ENCODE results near the gene NTHL1.

Gene NTHL1

GRCh38 chr16:2008631-2009163, 38.9 kb downstream of the NTHL1 start:
- H3K27ac ChIP-seq, result peak overlapping the region; percentile 98
- ChIA-PET POLR2A (ENCODE audit: low non-redundant PET) (interaction anchor here (0.5 to 1.2 kb wide), 6 partner anchors 14 to 147 kb away, joined by 3 to 8 read pairs (median 3); partner anchors contain the start of genes NTHL1, RPS2, TRAF7 and TSC2), CTCF (interaction anchor here (0.6 kb wide), 1 partner anchor 41 kb away, joined by 4 read pairs; no protein-coding TSS in a partner anchor)
- no peak for TF ChIP-seq CTCF (conservative IDR thresholded peaks at IDR 0.05; ENCODE audit: low read depth)
- DNase-seq (ENCODE audit: low spot score), result no peak

GRCh38 chr16:2008009-2008526, 39.6 kb downstream of the NTHL1 start:
- DNase-seq (ENCODE audit: low spot score), result peak; percentile 88
- POLR2A ChIA-PET (ENCODE audit: low non-redundant PET), result interaction anchor here (0.6 to 1.2 kb wide), 6 partner anchors 13 to 147 kb away, joined by 3 to 8 read pairs (median 3); partner anchors contain the start of genes RPS2 and TRAF7

GRCh38 chr16:2007081-2007836, 40.4 kb downstream of the NTHL1 start:
- H3K27ac ChIP-seq, result peak overlapping the region; percentile 98
- CTCF ChIA-PET, result interaction anchor here (0.6 kb wide), 3 partner anchors 14 to 58 kb away, joined by 3 read pairs; no protein-coding TSS in a partner anchor
- POLR2A ChIA-PET (ENCODE audit: low non-redundant PET), result interaction anchor here (0.6 to 1.2 kb wide), 3 partner anchors 14 to 148 kb away, joined by 3 to 8 read pairs (median 3); partner anchors contain the start of genes RPS2 and TRAF7
- no peak for DNase-seq (ENCODE audit: low spot score)
- no peak for TF ChIP-seq CTCF (conservative IDR thresholded peaks at IDR 0.05; ENCODE audit: low read depth)

More at GRCh38 chr16:2008009-2008526, 39.6 kb downstream of the NTHL1 start:
- no peak for TF ChIP-seq CTCF (conservative IDR thresholded peaks at IDR 0.05; ENCODE audit: low read depth)
- peak overlapping the region; percentile 98 for H3K27ac ChIP-seq
- CTCF ChIA-PET, result interaction anchor here (0.6 kb wide), 1 partner anchor 40 kb away, joined by 3 read pairs; no protein-coding TSS in a partner anchor

GRCh38 chr16:2006317-2006716, 41.3 kb downstream of the NTHL1 start:
- POLR2A ChIA-PET (ENCODE audit: low non-redundant PET), result no interaction called here
- TF ChIP-seq CTCF (conservative IDR thresholded peaks at IDR 0.05; ENCODE audit: low read depth), result no peak
- CTCF ChIA-PET, result no interaction called here
- peak overlapping the region; percentile 98 for H3K27ac ChIP-seq
- DNase-seq (ENCODE audit: low spot score), result no peak

GRCh38 chr16:2005646-2006045, 42.0 kb downstream of the NTHL1 start:
- TF ChIP-seq CTCF (conservative IDR thresholded peaks at IDR 0.05; ENCODE audit: low read depth), result no peak
- peak overlapping the region; percentile 98 for H3K27ac ChIP-seq
- ChIA-PET POLR2A (ENCODE audit: low non-redundant PET) (no interaction called here), CTCF (interaction anchor here (0.5 to 2.5 kb wide), 2 partner anchors 135 to 163 kb away, joined by 3 to 17 read pairs; no protein-coding TSS in a partner anchor)
- DNase-seq (ENCODE audit: low spot score), result no peak

All from RWPE1 (cell line).